Mammary epithelial cell (primary cell): Measurements from ENCODE around the gene PRKAG1.

Source experiments
- CTCF ChIP-seq, 2 donors: IDR thresholded peaks in 1 of 2; conservative IDR thresholded peaks in 1 of 2; 2 replicates each; pipeline ENCODE4 v1.5.1; 2011 to 2012; ENCODE audit warnings: inconsistent platforms in 2 of 2, low read length in 2 of 2, mild to moderate bottlenecking in 2 of 2, control low read depth in 1 of 2, low read depth in 1 of 2; ENCODE audit not compliant: insufficient read depth in 1 of 2; ENCODE audit errors: extremely low read depth in 1 of 2
- EZH2 ChIP-seq: IDR thresholded peaks from 2 replicates; pipeline ENCODE4 v1.6.1; 2012; ENCODE audit warnings: low read length, inconsistent platforms, borderline replicate concordance

- no peak for TF ChIP-seq EZH2
- TF ChIP-seq CTCF (conservative IDR thresholded peaks at IDR 0.05 in 1 of 2, IDR thresholded peaks at IDR 0.05 in 1 of 2; ENCODE audit: extremely low read depth in 1 of 2, insufficient read depth in 1 of 2, low read depth in 1 of 2, low read length in 2 of 2): no peak
These were observed 23.4 kb upstream of the PRKAG1 start for GRCh38 chr12:49041881-49042484.
